Measurements from ENCODE around the gene ANKH.

DNA sequence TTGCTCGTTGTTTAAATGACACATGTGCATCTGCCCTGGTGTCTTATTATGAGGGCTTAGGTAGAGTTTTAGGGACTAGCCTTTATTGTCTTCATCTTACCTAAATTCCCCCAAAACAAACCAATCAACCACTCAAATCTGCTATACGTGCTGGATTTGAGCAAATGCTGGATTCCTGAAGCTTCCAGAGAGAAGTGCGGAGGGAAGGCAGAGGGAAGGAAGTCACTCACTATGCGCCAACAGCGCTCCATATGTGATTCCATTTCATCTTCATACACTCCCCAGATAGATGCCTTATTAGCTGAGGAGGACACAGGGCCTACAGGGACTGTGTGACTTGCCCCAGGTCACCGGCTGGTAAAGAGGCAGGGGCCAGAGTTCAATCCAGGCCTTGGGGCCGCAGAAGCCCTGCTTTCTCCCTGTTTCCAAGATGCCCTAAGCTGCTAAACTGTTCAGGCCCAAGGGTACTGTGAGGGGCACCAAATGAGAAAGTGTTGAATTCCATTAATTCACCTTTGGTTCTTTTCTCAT, 143.6 kb downstream of the ANKH start:
- TF ChIP-seq, protein P1, sequence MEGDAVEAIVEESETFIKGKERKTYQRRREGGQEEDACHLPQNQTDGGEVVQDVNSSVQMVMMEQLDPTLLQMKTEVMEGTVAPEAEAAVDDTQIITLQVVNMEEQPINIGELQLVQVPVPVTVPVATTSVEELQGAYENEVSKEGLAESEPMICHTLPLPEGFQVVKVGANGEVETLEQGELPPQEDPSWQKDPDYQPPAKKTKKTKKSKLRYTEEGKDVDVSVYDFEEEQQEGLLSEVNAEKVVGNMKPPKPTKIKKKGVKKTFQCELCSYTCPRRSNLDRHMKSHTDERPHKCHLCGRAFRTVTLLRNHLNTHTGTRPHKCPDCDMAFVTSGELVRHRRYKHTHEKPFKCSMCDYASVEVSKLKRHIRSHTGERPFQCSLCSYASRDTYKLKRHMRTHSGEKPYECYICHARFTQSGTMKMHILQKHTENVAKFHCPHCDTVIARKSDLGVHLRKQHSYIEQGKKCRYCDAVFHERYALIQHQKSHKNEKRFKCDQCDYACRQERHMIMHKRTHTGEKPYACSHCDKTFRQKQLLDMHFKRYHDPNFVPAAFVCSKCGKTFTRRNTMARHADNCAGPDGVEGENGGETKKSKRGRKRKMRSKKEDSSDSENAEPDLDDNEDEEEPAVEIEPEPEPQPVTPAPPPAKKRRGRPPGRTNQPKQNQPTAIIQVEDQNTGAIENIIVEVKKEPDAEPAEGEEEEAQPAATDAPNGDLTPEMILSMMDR (IDR thresholded peaks at IDR 0.05): no peak
- TF ChIP-seq POLR2A (IDR thresholded peaks at IDR 0.05): no peak
